Esophagus muscularis mucosa (tissue), 4 donors: ENCODE data around the gene SLC6A8.

Experiments
- EP300 ChIP-seq: sonication (generic); formaldehyde crosslinking; IDR thresholded peaks from one replicate; pipeline ENCODE4 v1.6.1; 2017; ENCODE audit warnings: antibody characterized with exemption
- POLR2A ChIP-seq: fragments of 450-650 bp; IDR thresholded peaks from one replicate; pipeline ENCODE4 v1.6.1; 2017; ENCODE audit warnings: antibody characterized with exemption, moderate library complexity, mild to moderate bottlenecking, low read depth
- TF ChIP-seq, protein P1 (sequence below), 3 experiments: fragments of 200-600 bp in 2 of 3; fragments of 450-650 bp in 1 of 3; sonication (generic) in 2 of 3; IDR thresholded peaks; one replicate each; pipeline ENCODE4 v1.5.1; 2017 to 2019; ENCODE audit warnings: antibody characterized with exemption in 3 of 3, mild to moderate bottlenecking in 2 of 3, moderate library complexity in 1 of 3

DNA sequence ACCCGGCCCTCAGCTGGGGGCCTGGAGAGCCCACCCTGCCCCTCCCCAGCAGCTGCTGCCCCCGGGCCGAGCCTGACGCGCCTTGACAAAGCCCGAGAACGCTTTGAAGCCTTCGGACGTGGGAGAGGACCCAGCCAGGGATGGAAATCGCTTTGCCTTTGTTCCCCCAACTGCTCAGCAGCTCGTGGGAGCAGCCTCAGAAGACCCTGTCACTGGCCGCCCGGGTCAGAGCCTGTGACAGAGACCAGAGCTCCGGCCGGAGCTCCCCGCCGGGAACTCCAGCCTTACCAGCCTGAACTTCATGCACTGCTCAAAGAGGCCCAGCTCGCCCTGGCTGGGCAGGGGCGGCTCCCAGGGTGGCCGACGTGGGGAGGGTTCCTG is 2.6 kb upstream of the SLC6A8 start:
- no peak for TF ChIP-seq POLR2A
- TF ChIP-seq, protein P1, sequence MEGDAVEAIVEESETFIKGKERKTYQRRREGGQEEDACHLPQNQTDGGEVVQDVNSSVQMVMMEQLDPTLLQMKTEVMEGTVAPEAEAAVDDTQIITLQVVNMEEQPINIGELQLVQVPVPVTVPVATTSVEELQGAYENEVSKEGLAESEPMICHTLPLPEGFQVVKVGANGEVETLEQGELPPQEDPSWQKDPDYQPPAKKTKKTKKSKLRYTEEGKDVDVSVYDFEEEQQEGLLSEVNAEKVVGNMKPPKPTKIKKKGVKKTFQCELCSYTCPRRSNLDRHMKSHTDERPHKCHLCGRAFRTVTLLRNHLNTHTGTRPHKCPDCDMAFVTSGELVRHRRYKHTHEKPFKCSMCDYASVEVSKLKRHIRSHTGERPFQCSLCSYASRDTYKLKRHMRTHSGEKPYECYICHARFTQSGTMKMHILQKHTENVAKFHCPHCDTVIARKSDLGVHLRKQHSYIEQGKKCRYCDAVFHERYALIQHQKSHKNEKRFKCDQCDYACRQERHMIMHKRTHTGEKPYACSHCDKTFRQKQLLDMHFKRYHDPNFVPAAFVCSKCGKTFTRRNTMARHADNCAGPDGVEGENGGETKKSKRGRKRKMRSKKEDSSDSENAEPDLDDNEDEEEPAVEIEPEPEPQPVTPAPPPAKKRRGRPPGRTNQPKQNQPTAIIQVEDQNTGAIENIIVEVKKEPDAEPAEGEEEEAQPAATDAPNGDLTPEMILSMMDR (IDR thresholded peaks at IDR 0.05), result no peak
- TF ChIP-seq EP300, result no peak
